ENCODE measurements around the gene RBBP8NL.

GRCh38 chr20:62420846-62421715, 6.3 kb downstream of the RBBP8NL start:
- 0 out of 4 replicates have a peak, but pooled peaks of 1 of the 2 experiments have one; percentile 4 for TF ChIP-seq CTCF (conservative IDR thresholded peaks at IDR 0.05; ENCODE audit: low read depth in 2 of 2)
- TF ChIP-seq EZH2 (IDR thresholded peaks at IDR 0.05; ENCODE audit: low read depth, unreplicated experiment): no peak
- no peak for TF ChIP-seq ZNF331 (CRISPR knock-in tag; IDR thresholded peaks at IDR 0.05; ENCODE audit: low read depth)
- TF ChIP-seq EZH2phosphoT487 (IDR thresholded peaks at IDR 0.05; ENCODE audit: unreplicated experiment): no peak
- no peak for TF ChIP-seq POLR2AphosphoS5 (IDR thresholded peaks at IDR 0.05; ENCODE audit: low read depth)
- no peak for TF ChIP-seq CREB1 (CRISPR knock-in tag; IDR thresholded peaks at IDR 0.05; ENCODE audit: low read depth)
- no peak for TF ChIP-seq ZNF114 (CRISPR knock-in tag; IDR thresholded peaks at IDR 0.05)

Measured in GM23338 (cell line).